GM23338 (cell line): Measurements from ENCODE around the gene ICAM1. TPM values are rescaled to one million over a fixed set of nuclear protein-coding genes. Genes with fewer than 3 reads are reported as not detected.

ENCODE experiments used
- ATAC-seq: fragments of 200-7000 bp; cut with Tn5 transposase; 3 replicates; pipeline ENCODE4 v1.9.1; 2020
- DNase-seq: peaks from one replicate; pipeline ENCODE4 v3.0.0-alpha.2; 2015; ENCODE audit warnings: low spot score
- H2AFZ ChIP-seq: fragments of 200-600 bp; sonication (generic); 2 replicates; pipeline ENCODE4 v1.8.0; 2016; ENCODE audit warnings: antibody characterized with exemption, mild to moderate bottlenecking, moderate library complexity
- H3F3A ChIP-seq: fragments of 200-600 bp; sonication (generic); replicated peaks from 2 replicates; pipeline ENCODE4 v1.8.0; 2017; ENCODE audit warnings: antibody characterized with exemption, mixed run types, low read depth
- H3K27ac ChIP-seq: fragments of 200-600 bp; sonication (generic); 2 replicates; pipeline ENCODE4 v1.6.1; 2016; ENCODE audit warnings: low read depth
- H3K27me3 ChIP-seq: fragments of 200-600 bp; sonication (generic); 2 replicates; pipeline ENCODE4 v1.8.0; 2016; ENCODE audit warnings: mild to moderate bottlenecking, mixed run types, moderate library complexity; ENCODE audit not compliant: insufficient read depth
- H3K36me3 ChIP-seq: fragments of 200-600 bp; sonication (generic); 2 replicates; pipeline ENCODE4 v1.8.0; 2016; ENCODE audit warnings: mild to moderate bottlenecking; ENCODE audit not compliant: insufficient read depth
- H3K4me1 ChIP-seq: fragments of 200-600 bp; sonication (generic); 2 replicates; pipeline ENCODE4 v1.8.0; 2016; ENCODE audit warnings: mild to moderate bottlenecking, moderate library complexity; ENCODE audit not compliant: insufficient read depth
- H3K4me2 ChIP-seq: fragments of 200-600 bp; sonication (generic); 2 replicates; pipeline ENCODE4 v1.7.1; 2017; ENCODE audit warnings: mixed run types
- H3K4me3 ChIP-seq: fragments of 200-600 bp; sonication (generic); 2 replicates; pipeline ENCODE4 v1.6.1; 2016; ENCODE audit warnings: mixed run types
- H3K79me2 ChIP-seq: fragments of 200-600 bp; sonication (generic); replicated peaks from 2 replicates; pipeline ENCODE4 v1.8.0; 2017; ENCODE audit warnings: mild to moderate bottlenecking; ENCODE audit not compliant: insufficient read depth
- H3K9me2 ChIP-seq: fragments of 200-600 bp; sonication (generic); 2 replicates; pipeline ENCODE4 v1.8.0; 2017; ENCODE audit not compliant: insufficient read depth
- H4K20me1 ChIP-seq: fragments of 200-600 bp; sonication (generic); replicated peaks from 2 replicates; pipeline ENCODE4 v1.8.0; 2017; ENCODE audit warnings: mild to moderate bottlenecking; ENCODE audit not compliant: insufficient read depth
- H3K27ac Mint-ChIP-seq: 2 replicates; pipeline ENCODE4 v1.8.0; 2020; ENCODE audit warnings: inconsistent platforms, mild to moderate bottlenecking, moderate library complexity, mixed read lengths
- H3K27me3 Mint-ChIP-seq: 3 replicates; pipeline ENCODE4 v1.8.0; 2022; ENCODE audit warnings: low read depth, mild to moderate bottlenecking, moderate library complexity, mixed read lengths, inconsistent platforms; ENCODE audit not compliant: insufficient read depth, poor library complexity
- H3K36me3 Mint-ChIP-seq: 3 replicates; pipeline ENCODE4 v1.8.0; 2021; ENCODE audit warnings: low read depth, mild to moderate bottlenecking, inconsistent platforms, moderate library complexity, mixed read lengths
- H3K4me1 Mint-ChIP-seq: 3 replicates; pipeline ENCODE4 v1.8.0; 2020; ENCODE audit warnings: mild to moderate bottlenecking, inconsistent platforms, mixed read lengths
- H3K4me3 Mint-ChIP-seq: 3 replicates; pipeline ENCODE4 v1.8.0; 2021; ENCODE audit warnings: moderate library complexity, mild to moderate bottlenecking, inconsistent platforms, mixed read lengths
- H3K9me3 Mint-ChIP-seq: 3 replicates; pipeline ENCODE4 v1.8.0; 2020; ENCODE audit warnings: moderate library complexity, mild to moderate bottlenecking, inconsistent platforms, mixed read lengths
- CREB1 ChIP-seq: fragments of 250-450 bp; sonication (Bioruptor Pico); IDR thresholded peaks from 2 replicates; pipeline ENCODE4 v1.5.0; 2020; ENCODE audit warnings: low read depth, mild to moderate bottlenecking, moderate library complexity
- CTCF ChIP-seq, 2 experiments: fragments of 200-600 bp in 1 of 2; sonication (generic) in 1 of 2; conservative IDR thresholded peaks; 2 replicates each; pipeline versions ENCODE4 v1.5.1 to v1.6.1; 2016 to 2017; ENCODE audit warnings: antibody characterized with exemption in 2 of 2, low read depth in 2 of 2, mild to moderate bottlenecking in 2 of 2, moderate library complexity in 1 of 2
- ETS1 ChIP-seq: IDR thresholded peaks from 2 replicates; pipeline ENCODE4 v1.6.1; 2016; ENCODE audit warnings: antibody characterized with exemption
- EZH2 ChIP-seq: fragments of 200-600 bp; sonication (generic); IDR thresholded peaks from one replicate; pipeline ENCODE4 v1.8.0; 2017; ENCODE audit warnings: antibody characterized with exemption, mild to moderate bottlenecking, low read depth; ENCODE audit not compliant: unreplicated experiment
- EZH2phosphoT487 ChIP-seq: fragments of 200-600 bp; sonication (generic); IDR thresholded peaks from one replicate; pipeline ENCODE4 v1.8.1; 2018; ENCODE audit warnings: antibody characterized with exemption; ENCODE audit not compliant: unreplicated experiment
- JUNB ChIP-seq: IDR thresholded peaks from one replicate; pipeline ENCODE4 v1.6.1; 2016; ENCODE audit warnings: antibody characterized with exemption; ENCODE audit not compliant: unreplicated experiment
- NANOG ChIP-seq: IDR thresholded peaks from 2 replicates; pipeline ENCODE4 v1.6.1; 2016; ENCODE audit warnings: antibody characterized with exemption, borderline replicate concordance
- POLR2AphosphoS5 ChIP-seq: IDR thresholded peaks from 2 replicates; pipeline ENCODE4 v1.6.1; 2016; ENCODE audit warnings: antibody characterized with exemption, low read depth
- STAT1 ChIP-seq: IDR thresholded peaks from one replicate; pipeline ENCODE4 v1.6.1; 2016; ENCODE audit warnings: antibody characterized with exemption; ENCODE audit not compliant: unreplicated experiment
- ZNF114 ChIP-seq: fragments of 250-450 bp; sonication (Bioruptor Pico); IDR thresholded peaks from 2 replicates; pipeline ENCODE4 v1.5.0; 2020; ENCODE audit warnings: mild to moderate bottlenecking, moderate library complexity
- ZNF331 ChIP-seq: fragments of 250-450 bp; sonication (Bioruptor Pico); IDR thresholded peaks from 2 replicates; pipeline ENCODE4 v1.5.0; 2020; ENCODE audit warnings: low read depth, mild to moderate bottlenecking, moderate library complexity
- polyA plus RNA-seq: library from polyadenylated mRNA; unstranded; fragments of >200 nt; fragmentation: Nextera tagmentation; extraction: Ambion mirVana; gene quantifications from 2 replicates; pipeline ENCODE4 v1.2.1, GENCODE V29; 2016
- total RNA-seq: library from RNA; depleted of rRNA; stranded (reverse); fragments of >200 nt; shearing (Covaris generic); gene quantifications from 2 replicates; pipeline ENCODE4 v1.2.3, GENCODE V29; 2014
- TF ChIP-seq, protein P1 (sequence below): IDR thresholded peaks from one replicate; pipeline ENCODE4 v1.6.1; 2018; ENCODE audit warnings: antibody characterized with exemption; ENCODE audit not compliant: unreplicated experiment
- TF ChIP-seq, protein P2 (sequence below): fragments of 250-450 bp; sonication (Bioruptor Pico); IDR thresholded peaks from 2 replicates; pipeline ENCODE4 v1.5.0; 2020; ENCODE audit warnings: mild to moderate bottlenecking, moderate library complexity

ICAM1 gene
- total and polyA plus RNA-seq, 2 experiments from 2014 or later: 1.6 to 3.5 TPM

GRCh38 chr19:10277795-10278589, 7.1 kb downstream of the ICAM1 start:
- 0 out of 3 replicates have a peak, but pooled peaks cover under 1% of the 10 kb centered on the region for H3K4me1 Mint-ChIP-seq

More at GRCh38 chr19:10277795-10278589, 7.1 kb downstream of the ICAM1 start:
- Mint-ChIP-seq H3K27ac (no peak overlapping the region), H3K36me3 (peaks cover 4% of the 10 kb centered on the region; the same call in 1 of the 3 replicates), H3K27me3 (peaks cover 5% of the 10 kb centered on the region), H3K4me3 (no peak overlapping the region), H3K9me3 (no peaks in the 10 kb centered on the region)
- Histone ChIP-seq H3K27ac (no peak overlapping the region), H3K79me2 (no peaks in the 10 kb centered on the region), H2AFZ (no peak overlapping the region), H3F3A (no peaks in the 10 kb centered on the region), H3K4me3 (no peak overlapping the region), H3K27me3 (peaks cover under 1% of the 10 kb centered on the region; the same call in 1 of the 2 replicates), H4K20me1 (peaks cover 6% of the 10 kb centered on the region; the same call in 1 of the 2 replicates), H3K4me1 (no peaks in the 10 kb centered on the region), H3K36me3 (no peaks in the 10 kb centered on the region), H3K9me2 (no peaks in the 10 kb centered on the region), H3K4me2 (no peak overlapping the region)
- no peak for TF ChIP-seq ZNF114 (CRISPR knock-in tag)
- no peak for TF ChIP-seq EZH2phosphoT487
- no peak for TF ChIP-seq STAT1
- TF ChIP-seq, protein P1, sequence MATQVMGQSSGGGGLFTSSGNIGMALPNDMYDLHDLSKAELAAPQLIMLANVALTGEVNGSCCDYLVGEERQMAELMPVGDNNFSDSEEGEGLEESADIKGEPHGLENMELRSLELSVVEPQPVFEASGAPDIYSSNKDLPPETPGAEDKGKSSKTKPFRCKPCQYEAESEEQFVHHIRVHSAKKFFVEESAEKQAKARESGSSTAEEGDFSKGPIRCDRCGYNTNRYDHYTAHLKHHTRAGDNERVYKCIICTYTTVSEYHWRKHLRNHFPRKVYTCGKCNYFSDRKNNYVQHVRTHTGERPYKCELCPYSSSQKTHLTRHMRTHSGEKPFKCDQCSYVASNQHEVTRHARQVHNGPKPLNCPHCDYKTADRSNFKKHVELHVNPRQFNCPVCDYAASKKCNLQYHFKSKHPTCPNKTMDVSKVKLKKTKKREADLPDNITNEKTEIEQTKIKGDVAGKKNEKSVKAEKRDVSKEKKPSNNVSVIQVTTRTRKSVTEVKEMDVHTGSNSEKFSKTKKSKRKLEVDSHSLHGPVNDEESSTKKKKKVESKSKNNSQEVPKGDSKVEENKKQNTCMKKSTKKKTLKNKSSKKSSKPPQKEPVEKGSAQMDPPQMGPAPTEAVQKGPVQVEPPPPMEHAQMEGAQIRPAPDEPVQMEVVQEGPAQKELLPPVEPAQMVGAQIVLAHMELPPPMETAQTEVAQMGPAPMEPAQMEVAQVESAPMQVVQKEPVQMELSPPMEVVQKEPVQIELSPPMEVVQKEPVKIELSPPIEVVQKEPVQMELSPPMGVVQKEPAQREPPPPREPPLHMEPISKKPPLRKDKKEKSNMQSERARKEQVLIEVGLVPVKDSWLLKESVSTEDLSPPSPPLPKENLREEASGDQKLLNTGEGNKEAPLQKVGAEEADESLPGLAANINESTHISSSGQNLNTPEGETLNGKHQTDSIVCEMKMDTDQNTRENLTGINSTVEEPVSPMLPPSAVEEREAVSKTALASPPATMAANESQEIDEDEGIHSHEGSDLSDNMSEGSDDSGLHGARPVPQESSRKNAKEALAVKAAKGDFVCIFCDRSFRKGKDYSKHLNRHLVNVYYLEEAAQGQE: no peak
- TF ChIP-seq, protein P2, sequence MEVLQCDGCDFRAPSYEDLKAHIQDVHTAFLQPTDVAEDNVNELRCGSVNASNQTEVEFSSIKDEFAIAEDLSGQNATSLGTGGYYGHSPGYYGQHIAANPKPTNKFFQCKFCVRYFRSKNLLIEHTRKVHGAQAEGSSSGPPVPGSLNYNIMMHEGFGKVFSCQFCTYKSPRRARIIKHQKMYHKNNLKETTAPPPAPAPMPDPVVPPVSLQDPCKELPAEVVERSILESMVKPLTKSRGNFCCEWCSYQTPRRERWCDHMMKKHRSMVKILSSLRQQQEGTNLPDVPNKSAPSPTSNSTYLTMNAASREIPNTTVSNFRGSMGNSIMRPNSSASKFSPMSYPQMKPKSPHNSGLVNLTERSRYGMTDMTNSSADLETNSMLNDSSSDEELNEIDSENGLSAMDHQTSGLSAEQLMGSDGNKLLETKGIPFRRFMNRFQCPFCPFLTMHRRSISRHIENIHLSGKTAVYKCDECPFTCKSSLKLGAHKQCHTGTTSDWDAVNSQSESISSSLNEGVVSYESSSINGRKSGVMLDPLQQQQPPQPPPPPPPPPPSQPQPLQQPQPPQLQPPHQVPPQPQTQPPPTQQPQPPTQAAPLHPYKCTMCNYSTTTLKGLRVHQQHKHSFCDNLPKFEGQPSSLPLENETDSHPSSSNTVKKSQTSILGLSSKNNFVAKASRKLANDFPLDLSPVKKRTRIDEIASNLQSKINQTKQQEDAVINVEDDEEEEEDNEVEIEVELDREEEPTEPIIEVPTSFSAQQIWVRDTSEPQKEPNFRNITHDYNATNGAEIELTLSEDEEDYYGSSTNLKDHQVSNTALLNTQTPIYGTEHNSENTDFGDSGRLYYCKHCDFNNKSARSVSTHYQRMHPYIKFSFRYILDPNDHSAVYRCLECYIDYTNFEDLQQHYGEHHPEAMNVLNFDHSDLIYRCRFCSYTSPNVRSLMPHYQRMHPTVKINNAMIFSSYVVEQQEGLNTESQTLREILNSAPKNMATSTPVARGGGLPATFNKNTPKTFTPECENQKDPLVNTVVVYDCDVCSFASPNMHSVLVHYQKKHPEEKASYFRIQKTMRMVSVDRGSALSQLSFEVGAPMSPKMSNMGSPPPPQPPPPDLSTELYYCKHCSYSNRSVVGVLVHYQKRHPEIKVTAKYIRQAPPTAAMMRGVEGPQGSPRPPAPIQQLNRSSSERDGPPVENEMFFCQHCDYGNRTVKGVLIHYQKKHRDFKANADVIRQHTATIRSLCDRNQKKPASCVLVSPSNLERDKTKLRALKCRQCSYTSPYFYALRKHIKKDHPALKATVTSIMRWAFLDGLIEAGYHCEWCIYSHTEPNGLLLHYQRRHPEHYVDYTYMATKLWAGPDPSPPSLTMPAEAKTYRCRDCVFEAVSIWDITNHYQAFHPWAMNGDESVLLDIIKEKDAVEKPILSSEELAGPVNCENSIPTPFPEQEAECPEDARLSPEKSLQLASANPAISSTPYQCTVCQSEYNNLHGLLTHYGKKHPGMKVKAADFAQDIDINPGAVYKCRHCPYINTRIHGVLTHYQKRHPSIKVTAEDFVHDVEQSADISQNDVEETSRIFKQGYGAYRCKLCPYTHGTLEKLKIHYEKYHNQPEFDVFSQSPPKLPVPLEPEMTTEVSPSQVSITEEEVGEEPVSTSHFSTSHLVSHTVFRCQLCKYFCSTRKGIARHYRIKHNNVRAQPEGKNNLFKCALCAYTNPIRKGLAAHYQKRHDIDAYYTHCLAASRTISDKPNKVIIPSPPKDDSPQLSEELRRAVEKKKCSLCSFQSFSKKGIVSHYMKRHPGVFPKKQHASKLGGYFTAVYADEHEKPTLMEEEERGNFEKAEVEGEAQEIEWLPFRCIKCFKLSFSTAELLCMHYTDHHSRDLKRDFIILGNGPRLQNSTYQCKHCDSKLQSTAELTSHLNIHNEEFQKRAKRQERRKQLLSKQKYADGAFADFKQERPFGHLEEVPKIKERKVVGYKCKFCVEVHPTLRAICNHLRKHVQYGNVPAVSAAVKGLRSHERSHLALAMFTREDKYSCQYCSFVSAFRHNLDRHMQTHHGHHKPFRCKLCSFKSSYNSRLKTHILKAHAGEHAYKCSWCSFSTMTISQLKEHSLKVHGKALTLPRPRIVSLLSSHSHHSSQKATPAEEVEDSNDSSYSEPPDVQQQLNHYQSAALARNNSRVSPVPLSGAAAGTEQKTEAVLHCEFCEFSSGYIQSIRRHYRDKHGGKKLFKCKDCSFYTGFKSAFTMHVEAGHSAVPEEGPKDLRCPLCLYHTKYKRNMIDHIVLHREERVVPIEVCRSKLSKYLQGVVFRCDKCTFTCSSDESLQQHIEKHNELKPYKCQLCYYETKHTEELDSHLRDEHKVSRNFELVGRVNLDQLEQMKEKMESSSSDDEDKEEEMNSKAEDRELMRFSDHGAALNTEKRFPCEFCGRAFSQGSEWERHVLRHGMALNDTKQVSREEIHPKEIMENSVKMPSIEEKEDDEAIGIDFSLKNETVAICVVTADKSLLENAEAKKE (CRISPR knock-in tag): no peak
- TF ChIP-seq EZH2: no peak
- TF ChIP-seq POLR2AphosphoS5: no peak
- TF ChIP-seq CREB1 (CRISPR knock-in tag): no peak
- TF ChIP-seq ZNF331 (CRISPR knock-in tag): no peak
- TF ChIP-seq ETS1: no peak
- TF ChIP-seq JUNB: no peak
- TF ChIP-seq NANOG: no peak
- no peak for TF ChIP-seq CTCF (conservative IDR thresholded peaks at IDR 0.05; ENCODE audit: low read depth in 2 of 2)
- ATAC-seq (no peak), DNase-seq (no peak)
